Hematopoietic multipotent progenitor cell treated with erythropoietin and hydrocortisone succinate and interleukin-3 and kit ligand, for 6 days (in vitro differentiated cells): Measurements from ENCODE around the gene IL7R.
"Not testable (repeated sequence)": the region's sequence is repeated elsewhere in the genome, so short reads cannot be mapped to it uniquely, and the experiment has no call there.

Experiments
- DNase-seq: peaks from one replicate; pipeline ENCODE4 v3.0.0-alpha.2; 2015

Gene IL7R

DNA sequence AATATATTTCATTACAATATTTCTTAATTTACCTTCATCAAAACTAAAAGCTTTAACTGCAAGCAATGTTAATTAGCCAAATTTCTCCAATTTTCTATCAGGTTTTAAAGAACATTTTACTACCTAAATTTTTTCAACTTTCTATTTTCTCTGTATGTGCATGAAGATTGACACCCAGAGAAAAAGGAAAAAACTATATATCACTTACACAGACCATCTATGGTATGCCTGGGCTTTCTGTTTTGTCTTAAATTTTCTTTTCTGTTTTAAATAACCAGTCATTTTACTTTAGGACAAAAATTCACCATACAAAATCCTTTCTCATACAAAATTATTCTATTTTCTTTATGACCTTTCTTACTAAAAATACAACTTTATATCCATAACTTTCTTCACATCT is 13.8 kb upstream of the IL7R start:
- DNase-seq = no peak

DNA sequence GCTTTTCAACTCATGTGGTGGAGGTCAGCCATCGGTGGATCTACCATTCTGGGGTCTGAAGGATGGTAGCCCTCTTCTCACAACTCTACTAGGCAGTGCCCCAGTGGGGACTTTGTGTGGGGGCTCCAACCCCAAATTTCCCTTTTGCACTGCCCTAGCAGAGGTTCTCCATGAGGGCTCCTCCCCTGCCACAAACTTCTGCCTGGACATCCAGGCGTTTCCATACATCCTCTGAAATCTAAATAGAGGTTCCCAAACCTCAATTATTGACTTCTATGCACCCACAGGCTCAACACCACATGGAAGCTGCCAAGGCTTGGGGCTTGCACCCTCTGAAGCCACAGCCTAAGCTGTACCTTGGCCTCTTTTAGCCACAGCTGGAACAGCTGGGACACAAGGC is 11.2 kb upstream of the IL7R start:
- DNase-seq = not testable (repeated sequence)

DNA sequence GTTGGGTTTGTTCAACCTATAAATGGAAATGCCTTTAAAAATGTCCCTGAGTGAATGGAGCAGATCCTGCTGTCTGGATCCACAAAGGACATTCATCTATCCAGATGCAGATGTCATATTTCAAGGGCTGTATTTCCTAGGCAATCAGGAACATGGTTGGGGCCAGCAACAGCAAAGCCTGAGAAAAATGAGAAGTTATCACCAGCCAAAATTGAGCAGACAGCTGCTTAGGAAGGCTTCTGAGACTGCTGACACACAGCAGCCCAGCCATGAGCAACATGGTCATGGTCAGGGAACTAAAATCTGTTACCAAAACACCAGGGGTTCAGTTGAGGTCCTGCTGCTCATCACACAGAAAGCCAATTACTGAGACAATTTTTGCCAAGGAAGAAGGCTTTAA is 9.2 kb upstream of the IL7R start:
- no peak for DNase-seq

- DNase-seq = no peak
Observed at GRCh38 chr5:35847961-35848360, 8.7 kb upstream of the IL7R start.

- no peak for DNase-seq
Observed at GRCh38 chr5:35849860-35850259, 6.8 kb upstream of the IL7R start.

DNA sequence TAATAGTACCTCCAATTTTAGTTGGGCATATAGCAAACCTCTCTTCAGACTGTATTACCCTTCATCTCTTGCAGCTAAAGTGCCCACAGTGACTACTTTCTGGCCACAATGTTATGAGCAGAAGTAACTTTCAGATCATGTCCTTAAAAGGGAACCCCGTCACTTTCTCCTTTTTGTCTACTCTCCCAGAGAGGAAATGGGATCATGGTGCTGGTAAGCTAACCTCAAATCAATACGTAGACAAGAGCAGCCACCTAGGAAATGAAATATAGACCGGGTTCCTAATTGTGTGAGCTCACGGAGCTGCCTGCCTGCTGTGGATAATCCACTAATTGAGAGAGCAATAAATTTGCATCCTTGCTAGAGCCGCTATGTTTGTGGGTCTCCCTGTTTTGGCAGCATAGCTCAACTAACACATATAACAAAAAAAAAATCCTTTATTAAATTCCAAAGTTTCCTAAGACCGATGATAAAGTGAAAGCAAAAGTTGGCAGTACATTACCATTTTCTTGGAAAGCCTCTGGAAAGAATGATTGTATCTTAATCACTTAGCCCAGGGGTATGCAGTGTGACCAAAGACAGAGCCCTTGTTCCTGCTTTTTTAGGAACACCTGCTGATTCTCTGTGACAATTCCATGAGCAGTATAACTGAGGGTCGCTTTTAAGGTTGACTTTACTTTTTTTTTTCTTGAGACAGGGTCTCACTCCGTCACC is 5.6 kb upstream of the IL7R start:
- no peak for DNase-seq

DNA sequence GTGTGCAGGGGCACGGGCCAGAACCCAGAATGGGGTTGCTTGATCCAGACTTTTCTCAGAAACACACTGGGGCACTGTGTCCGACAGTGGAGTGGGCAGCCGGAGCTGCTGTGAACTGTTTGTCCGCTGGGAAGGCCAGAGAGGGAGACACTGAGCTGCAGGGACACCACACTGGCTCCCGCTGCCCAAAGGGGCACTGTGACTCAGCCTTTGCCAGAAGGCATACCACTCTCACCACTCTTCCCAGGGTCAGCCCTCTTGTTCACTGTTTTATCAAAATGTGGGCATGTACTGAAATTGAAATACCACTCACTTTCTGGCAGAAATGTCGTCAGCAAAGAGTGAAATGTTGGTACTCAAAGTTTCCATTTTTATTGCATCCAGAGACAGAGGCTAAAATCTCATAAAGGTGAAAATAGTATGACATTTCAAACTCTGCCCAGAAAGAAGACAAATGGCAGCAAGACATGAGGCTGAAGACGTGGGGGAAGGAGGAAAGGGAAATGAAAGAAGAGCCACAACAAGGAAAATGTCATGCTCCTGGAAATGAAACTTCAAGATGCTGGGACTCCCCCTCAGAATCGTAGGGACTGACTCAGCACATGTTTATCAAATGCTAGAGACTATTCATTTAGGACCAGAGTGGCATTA is 4.5 kb upstream of the IL7R start:
- DNase-seq = no peak

DNA sequence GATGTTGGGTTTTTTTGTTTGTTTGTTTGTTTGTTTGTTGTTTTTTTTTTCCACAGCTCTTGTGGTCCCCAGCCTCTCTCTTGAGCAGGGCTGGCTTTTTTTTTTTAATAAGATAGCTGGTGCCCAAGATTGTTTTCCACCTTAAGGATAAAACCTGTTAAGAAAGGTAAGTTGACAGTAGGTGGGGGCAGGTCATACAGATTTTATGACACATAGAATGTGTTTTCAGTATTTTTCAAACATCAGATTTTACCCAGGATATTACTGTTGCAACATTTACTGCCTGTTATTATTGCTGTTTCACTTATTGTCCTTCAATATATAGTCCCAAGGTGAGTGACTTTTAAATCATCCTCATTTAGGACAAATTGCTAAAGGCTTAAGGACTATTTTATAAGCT is 3.9 kb upstream of the IL7R start:
- DNase-seq = no peak

DNA sequence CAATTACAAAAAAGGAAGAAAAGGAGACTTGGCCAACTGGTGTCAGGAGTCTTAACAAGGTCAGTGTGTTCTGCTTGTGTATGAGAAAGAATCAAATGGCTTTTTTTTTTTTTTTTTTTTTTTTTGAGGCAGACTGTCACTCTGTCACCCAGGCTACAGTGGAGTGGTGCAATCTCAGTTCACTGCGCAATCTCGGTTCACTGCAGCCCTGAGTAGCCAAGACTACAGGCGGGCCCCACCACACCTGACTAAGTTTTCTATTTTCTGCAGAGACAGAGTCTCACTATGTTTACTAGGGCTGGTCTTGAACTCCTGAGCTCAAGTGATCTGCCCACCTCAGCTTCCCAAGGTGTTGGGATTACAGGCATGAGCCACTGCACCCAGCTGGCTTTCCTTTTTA is 3.1 kb upstream of the IL7R start:
- DNase-seq = peak; percentile 9

DNA sequence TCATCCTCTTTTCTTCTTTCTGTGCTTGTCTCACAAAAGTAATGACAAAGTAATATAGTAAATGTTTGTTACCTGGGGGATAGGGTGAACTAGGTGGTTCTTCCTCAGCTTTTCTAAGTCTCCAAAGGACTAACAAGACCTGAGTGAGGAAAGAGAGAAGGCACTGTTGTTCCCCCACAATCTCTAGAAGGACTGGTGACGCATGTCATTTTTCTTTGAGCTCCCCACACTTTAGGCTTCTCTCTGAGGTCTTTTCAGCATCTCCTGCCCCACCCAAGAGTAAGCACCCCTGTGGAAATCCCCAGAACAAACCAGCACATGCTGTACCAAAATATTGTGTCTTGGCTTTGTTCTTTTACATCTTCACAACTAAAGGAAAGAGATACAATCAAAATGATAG is 2.4 kb upstream of the IL7R start:
- no peak for DNase-seq

DNA sequence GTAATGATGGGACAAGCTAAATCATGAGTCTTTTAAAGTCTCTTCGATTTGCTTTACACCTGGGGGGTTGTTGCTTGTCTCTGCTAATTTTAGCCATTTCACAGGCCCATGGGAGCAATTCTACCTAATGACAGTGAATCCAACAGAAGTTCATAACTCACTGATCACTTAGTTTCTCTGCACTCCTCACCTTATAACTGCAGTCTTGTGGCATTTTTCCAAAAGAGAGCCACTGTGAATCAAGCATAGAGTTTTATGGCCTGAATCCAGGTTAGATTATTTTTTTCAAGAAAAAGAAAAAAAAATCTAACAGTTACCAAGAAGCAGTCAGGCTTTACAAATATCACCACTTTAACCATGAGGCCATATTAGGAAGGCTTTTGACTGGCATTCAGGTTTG is 1.5 kb upstream of the IL7R start:
- no peak for DNase-seq

- not testable (repeated sequence) for DNase-seq
Observed at GRCh38 chr5:35856186-35856764, 416 bp upstream of the IL7R start.

- no peak for DNase-seq
Observed at GRCh38 chr5:35857606-35858205, 1.0 kb downstream of the IL7R start.

- DNase-seq = no peak
Observed at GRCh38 chr5:35859101-35859661, 2.5 kb downstream of the IL7R start.

DNA sequence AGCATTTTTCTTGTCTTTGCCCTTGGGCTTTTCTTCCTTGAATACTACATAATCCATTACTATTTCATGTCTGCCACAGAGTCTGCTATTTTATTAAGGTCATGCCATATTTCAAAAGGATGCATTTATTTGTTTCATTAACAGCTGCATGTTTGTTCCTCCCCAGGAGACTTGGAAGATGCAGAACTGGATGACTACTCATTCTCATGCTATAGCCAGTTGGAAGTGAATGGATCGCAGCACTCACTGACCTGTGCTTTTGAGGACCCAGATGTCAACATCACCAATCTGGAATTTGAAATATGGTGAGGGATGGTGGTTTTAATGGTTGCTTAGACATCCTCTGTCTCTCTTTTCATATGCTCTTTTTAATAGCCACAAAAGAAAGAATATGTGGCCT is 4.0 kb downstream of the IL7R start:
- no peak for DNase-seq

- DNase-seq = no peak
Observed at GRCh38 chr5:35861718-35862117, 5.0 kb downstream of the IL7R start.

DNA sequence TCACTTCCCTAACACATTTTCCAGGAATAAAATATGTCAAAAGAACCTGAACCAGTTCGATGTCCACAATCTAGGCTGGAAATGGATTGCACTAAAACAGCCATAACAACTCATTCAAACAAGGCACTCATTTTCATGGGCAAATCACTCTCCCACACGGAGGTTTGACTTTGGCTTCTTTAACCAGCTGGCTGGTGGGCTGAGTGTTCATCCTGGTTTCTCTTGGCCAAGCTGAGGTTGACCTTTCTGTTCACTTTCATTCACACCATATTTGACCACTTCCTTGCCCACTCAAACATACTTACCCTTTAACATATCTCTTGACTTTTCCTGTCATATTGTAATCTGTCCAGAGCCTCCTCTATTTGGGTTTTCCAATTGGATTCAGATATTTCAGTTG is 5.4 kb downstream of the IL7R start:
- no peak for DNase-seq

- DNase-seq = peak; percentile 30
Observed at GRCh38 chr5:35863159-35863558, 6.5 kb downstream of the IL7R start.

DNA sequence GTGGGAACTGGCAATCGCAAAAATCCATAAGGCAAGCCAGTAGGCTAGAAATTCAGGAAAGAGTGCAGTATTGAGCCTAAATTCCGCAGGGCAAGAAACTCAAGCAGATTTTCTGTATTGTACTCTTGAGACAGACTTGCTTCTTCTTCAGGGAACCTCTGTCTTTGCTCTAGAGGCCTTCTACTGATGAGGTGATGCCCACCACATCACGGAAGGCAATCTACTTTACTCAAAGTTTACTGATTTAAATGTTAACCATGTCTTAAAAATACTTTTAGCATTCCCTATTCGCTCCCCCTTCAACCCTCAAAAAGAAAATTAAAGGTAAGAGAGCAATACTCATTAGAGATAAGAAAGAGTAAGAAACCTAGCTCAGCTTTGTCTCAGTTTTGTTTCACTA is 11.3 kb downstream of the IL7R start:
- no peak for DNase-seq

- no peak for DNase-seq
Observed at GRCh38 chr5:35869685-35870277, 13.1 kb downstream of the IL7R start.

- DNase-seq = no peak
Observed at GRCh38 chr5:35870605-35871004, 13.9 kb downstream of the IL7R start.

DNA sequence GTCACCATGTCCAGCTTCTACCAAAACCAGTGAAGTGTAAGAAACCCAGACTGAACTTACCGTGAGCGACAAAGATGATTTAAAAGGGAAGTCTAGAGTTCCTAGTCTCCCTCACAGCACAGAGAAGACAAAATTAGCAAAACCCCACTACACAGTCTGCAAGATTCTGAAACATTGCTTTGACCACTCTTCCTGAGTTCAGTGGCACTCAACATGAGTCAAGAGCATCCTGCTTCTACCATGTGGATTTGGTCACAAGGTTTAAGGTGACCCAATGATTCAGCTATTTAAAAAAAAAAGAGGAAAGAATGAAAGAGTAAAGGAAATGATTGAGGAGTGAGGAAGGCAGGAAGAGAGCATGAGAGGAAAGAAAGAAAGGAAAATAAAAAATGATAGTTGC is 19.8 kb downstream of the IL7R start:
- no peak for DNase-seq

DNA sequence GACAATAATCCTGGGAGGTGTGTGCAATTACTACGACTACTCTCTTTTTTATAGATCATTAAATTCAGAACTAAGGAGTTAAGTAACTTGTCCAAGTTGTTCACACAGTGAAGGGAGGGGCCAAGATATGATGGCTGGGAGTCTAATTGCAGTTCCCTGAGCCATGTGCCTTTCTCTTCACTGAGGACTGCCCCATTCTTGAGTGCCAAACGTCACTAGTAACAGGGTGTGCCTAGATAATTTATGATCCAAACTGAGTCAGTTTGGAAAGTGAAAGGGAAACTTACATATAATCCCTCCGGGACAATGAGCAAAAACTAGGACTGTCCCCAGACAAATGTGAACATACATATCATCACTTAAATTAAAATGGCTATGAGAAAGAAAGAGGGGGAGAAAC is 20.2 kb downstream of the IL7R start:
- DNase-seq = no peak
